Measurements from ENCODE around the gene B3GLCT.
"Not testable (repeated sequence)": the region's sequence is repeated elsewhere in the genome, so short reads cannot be mapped to it uniquely, and the experiment has no call there.

Gene B3GLCT

GRCh38 chr13:31327182-31327860 is 127.5 kb downstream of the B3GLCT start:
- in situ Hi-C loops (cut with MboI; ENCODE audit: low pct_unique_long_range_greater_than_20kb, low sequenced_read_pairs) = no loop called here
- no peak for DNase-seq

GRCh38 chr13:31328549-31329235 is 128.9 kb downstream of the B3GLCT start:
- in situ Hi-C loops (cut with MboI; ENCODE audit: low pct_unique_long_range_greater_than_20kb, low sequenced_read_pairs) = no loop called here
- DNase-seq = no peak

- in situ Hi-C loops (cut with MboI; ENCODE audit: low pct_unique_long_range_greater_than_20kb, low sequenced_read_pairs) = no loop called here
- no peak for DNase-seq
These were observed 130.5 kb downstream of the B3GLCT start for GRCh38 chr13:31330236-31330635.

GRCh38 chr13:31331068-31331467 is 131.3 kb downstream of the B3GLCT start:
- in situ Hi-C loops (cut with MboI; ENCODE audit: low pct_unique_long_range_greater_than_20kb, low sequenced_read_pairs) = no loop called here
- no peak for DNase-seq

- DNase-seq = no peak
- in situ Hi-C loops (cut with MboI; ENCODE audit: low pct_unique_long_range_greater_than_20kb, low sequenced_read_pairs) = no loop called here
These were observed 134.8 kb downstream of the B3GLCT start for GRCh38 chr13:31334547-31334946.

GRCh38 chr13:31334994-31335557 is 135.3 kb downstream of the B3GLCT start:
- in situ Hi-C loops (cut with MboI; ENCODE audit: low pct_unique_long_range_greater_than_20kb, low sequenced_read_pairs) = no loop called here

GRCh38 chr13:31339616-31340015 is 139.8 kb downstream of the B3GLCT start:
- in situ Hi-C loops (cut with MboI; ENCODE audit: low pct_unique_long_range_greater_than_20kb, low sequenced_read_pairs); DNase-seq: not testable (repeated sequence)

More at GRCh38 chr13:31334994-31335557, 135.3 kb downstream of the B3GLCT start:
- DNase-seq = no peak

- DNase-seq; in situ Hi-C loops (cut with MboI; ENCODE audit: low pct_unique_long_range_greater_than_20kb, low sequenced_read_pairs): not testable (repeated sequence)
These were observed 141.1 kb downstream of the B3GLCT start for GRCh38 chr13:31340848-31341247.

GRCh38 chr13:31346891-31347290 is 147.1 kb downstream of the B3GLCT start:
- no peak for DNase-seq
- in situ Hi-C loops (cut with MboI; ENCODE audit: low pct_unique_long_range_greater_than_20kb, low sequenced_read_pairs) = no loop called here

GRCh38 chr13:31349156-31349555 is 149.4 kb downstream of the B3GLCT start:
- DNase-seq = no peak
- in situ Hi-C loops (cut with MboI; ENCODE audit: low pct_unique_long_range_greater_than_20kb, low sequenced_read_pairs) = no loop called here

GRCh38 chr13:31350560-31350959 is 150.8 kb downstream of the B3GLCT start:
- DNase-seq = no peak
- in situ Hi-C loops (cut with MboI; ENCODE audit: low pct_unique_long_range_greater_than_20kb, low sequenced_read_pairs) = no loop called here

GRCh38 chr13:31351376-31351775 is 151.6 kb downstream of the B3GLCT start:
- no peak for DNase-seq

GRCh38 chr13:31352467-31352866 is 152.7 kb downstream of the B3GLCT start:
- no peak for DNase-seq
- in situ Hi-C loops (cut with MboI; ENCODE audit: low pct_unique_long_range_greater_than_20kb, low sequenced_read_pairs) = no loop called here

More at GRCh38 chr13:31351376-31351775, 151.6 kb downstream of the B3GLCT start:
- in situ Hi-C loops (cut with MboI; ENCODE audit: low pct_unique_long_range_greater_than_20kb, low sequenced_read_pairs) = no loop called here

GRCh38 chr13:31355001-31355400 is 155.2 kb downstream of the B3GLCT start:
- no peak for DNase-seq
- in situ Hi-C loops (cut with MboI; ENCODE audit: low pct_unique_long_range_greater_than_20kb, low sequenced_read_pairs) = no loop called here

GRCh38 chr13:31356991-31357390 is 157.2 kb downstream of the B3GLCT start:
- in situ Hi-C loops (cut with MboI; ENCODE audit: low pct_unique_long_range_greater_than_20kb, low sequenced_read_pairs) = no loop called here
- DNase-seq = no peak

- DNase-seq = no peak
- in situ Hi-C loops (cut with MboI; ENCODE audit: low pct_unique_long_range_greater_than_20kb, low sequenced_read_pairs) = no loop called here
These were observed 157.8 kb downstream of the B3GLCT start for GRCh38 chr13:31357581-31357980.

- in situ Hi-C loops (cut with MboI; ENCODE audit: low pct_unique_long_range_greater_than_20kb, low sequenced_read_pairs) = no loop called here
- DNase-seq = no peak
These were observed 161.9 kb downstream of the B3GLCT start for GRCh38 chr13:31361673-31362072.

GRCh38 chr13:31365630-31366029 is 165.9 kb downstream of the B3GLCT start:
- in situ Hi-C loops (cut with MboI; ENCODE audit: low pct_unique_long_range_greater_than_20kb, low sequenced_read_pairs) = no loop called here
- DNase-seq = no peak

GRCh38 chr13:31367410-31367809 is 167.6 kb downstream of the B3GLCT start:
- no peak for DNase-seq
- in situ Hi-C loops (cut with MboI; ENCODE audit: low pct_unique_long_range_greater_than_20kb, low sequenced_read_pairs) = no loop called here

GRCh38 chr13:31369213-31369612 is 169.4 kb downstream of the B3GLCT start:
- in situ Hi-C loops (cut with MboI; ENCODE audit: low pct_unique_long_range_greater_than_20kb, low sequenced_read_pairs) = no loop called here
- DNase-seq = no peak

All from KBM-7 (cell line).